Stimulated activated CD8-positive, alpha-beta memory T cell treated with anti-CD3 and anti-CD28 coated beads, Interleukin-4, amount 100 ng/mL, for 4 hours (primary cell): ENCODE results near the gene PSMA5.
A peak's percentile ranks its signal among the peaks of the same experiment; 100 is the strongest.
"Not testable (repeated sequence)": the region's sequence is repeated elsewhere in the genome, so short reads cannot be mapped to it uniquely, and the experiment has no call there.

Experiments
- DNase-seq, 2 donors: peaks; one replicate each; pipeline ENCODE4 v3.0.0-alpha.2; 2020; ENCODE audit warnings: low read depth in 2 of 2, low spot score in 1 of 2

PSMA5 gene

GRCh38 chr1:109426281-109427170 lies at the start of gene PSMA5:
Gene PSMA5 (minus strand): TSS chr1:109426448. CDS start chr1:109426330, 118 bp downstream.
- DNase-seq = peak; percentile 86 to 93

- no peak for DNase-seq
Measured at GRCh38 chr1:109475261-109475660, 49.0 kb upstream of the PSMA5 start.

GRCh38 chr1:109474697-109475096 lies 48.4 kb upstream of the PSMA5 start:
- no peak for DNase-seq

GRCh38 chr1:109473284-109474057 lies 47.2 kb upstream of the PSMA5 start:
- not testable (repeated sequence) for DNase-seq

GRCh38 chr1:109472779-109473178 lies 46.5 kb upstream of the PSMA5 start:
- DNase-seq = no peak

GRCh38 chr1:109470245-109470644 lies 44.0 kb upstream of the PSMA5 start:
- no peak for DNase-seq

- no peak for DNase-seq
Measured at GRCh38 chr1:109468903-109469302, 42.7 kb upstream of the PSMA5 start.

GRCh38 chr1:109468061-109468460 lies 41.8 kb upstream of the PSMA5 start:
- no peak for DNase-seq

GRCh38 chr1:109467301-109467777 lies 41.1 kb upstream of the PSMA5 start:
- DNase-seq = no peak

- no peak for DNase-seq
Measured at GRCh38 chr1:109466452-109467300, 40.4 kb upstream of the PSMA5 start, which contains the start of gene SYPL2. Gene SYPL2 (plus strand): TSS chr1:109466546. CDS start chr1:109466844, 298 bp downstream.

- DNase-seq = no peak
Measured at GRCh38 chr1:109466125-109466451, 39.8 kb upstream of the PSMA5 start.

- DNase-seq = no peak
Measured at GRCh38 chr1:109457819-109458218, 31.6 kb upstream of the PSMA5 start.

- no peak for DNase-seq
Measured at GRCh38 chr1:109454497-109455133, 28.4 kb upstream of the PSMA5 start.

- no peak for DNase-seq
Measured at GRCh38 chr1:109447524-109447923, 21.3 kb upstream of the PSMA5 start.

GRCh38 chr1:109445949-109446695 lies 19.9 kb upstream of the PSMA5 start:
- not testable (repeated sequence) for DNase-seq

GRCh38 chr1:109444346-109444745 lies 18.1 kb upstream of the PSMA5 start:
- no peak for DNase-seq

- DNase-seq = no peak
Measured at GRCh38 chr1:109443476-109443875, 17.2 kb upstream of the PSMA5 start.

GRCh38 chr1:109441069-109441468 lies 14.8 kb upstream of the PSMA5 start:
- no peak for DNase-seq

GRCh38 chr1:109438798-109439297 lies 12.6 kb upstream of the PSMA5 start:
- no peak for DNase-seq

- DNase-seq = no peak
Measured at GRCh38 chr1:109434484-109434883, 8.2 kb upstream of the PSMA5 start.
